B cell (primary cell): ENCODE data around the gene DENND4C. TPM values are rescaled to one million over a fixed set of nuclear protein-coding genes. Genes with fewer than 3 reads are reported as not detected.

Source experiments
- ATAC-seq: fragments of 200-7000 bp; cut with Tn5 transposase; one replicate; pipeline ENCODE4 v1.10.0; 2021; ENCODE audit warnings: low read depth, mild to moderate bottlenecking, moderate number of reproducible peaks, moderate library complexity
- CTCF ChIA-PET: fragments of 350-600 bp; sonication (Branson Sonifier 250); formaldehyde crosslinking; loops from one replicate; lab custom pipeline; 2021; ENCODE audit warnings: antibody characterized with exemption, inconsistent platforms; lab: Charles Lee
- POLR2A ChIA-PET: fragments of 350-600 bp; sonication (Branson Sonifier 250); formaldehyde crosslinking; loops from one replicate; lab custom pipeline; 2021; ENCODE audit warnings: antibody characterized with exemption; lab: Charles Lee
- DNase-seq: peaks from one replicate; pipeline ENCODE4 v3.0.0; 2013
- H2AFZ ChIP-seq: 2 replicates; pipeline ENCODE4 v1.6.1; 2012; ENCODE audit warnings: mild to moderate bottlenecking, low read depth, low read length; ENCODE audit not compliant: insufficient read depth, poor library complexity, severe bottlenecking
- H3K27ac ChIP-seq, 2 donors: 1 replicate in 1 of 2; 2 replicates in 1 of 2; pipeline ENCODE4 v1.5.1; 2012 to 2013; ENCODE audit warnings: low read length in 2 of 2, mild to moderate bottlenecking in 2 of 2, moderate library complexity in 1 of 2
- H3K27me3 ChIP-seq, 4 experiments: fragments of 200-600 bp in 1 of 4; sonication (generic) in 1 of 4; replicated peaks in 1 of 4; 1 replicate in 2 of 4; 2 replicates in 2 of 4; pipeline versions ENCODE4 v1.6.1 to v1.7.0; 2013 to 2016; ENCODE audit warnings: low read length in 3 of 4, mild to moderate bottlenecking in 2 of 4, mixed read lengths in 1 of 4, moderate library complexity in 1 of 4; ENCODE audit not compliant: insufficient read depth in 4 of 4, control insufficient read depth in 3 of 4; ENCODE audit errors: control extremely low read depth in 1 of 4
- H3K36me3 ChIP-seq, 2 experiments: replicated peaks in 1 of 2; 1 replicate in 1 of 2; 2 replicates in 1 of 2; pipeline versions ENCODE4 v1.6.1 to v1.7.1; 2013; ENCODE audit warnings: low read length in 1 of 2; ENCODE audit not compliant: insufficient read depth in 2 of 2, control insufficient read depth in 1 of 2; ENCODE audit errors: control extremely low read depth in 1 of 2, extremely low read depth in 1 of 2
- H3K4me1 ChIP-seq, 2 donors: fragments of 200-600 bp in 1 of 2; sonication (generic) in 1 of 2; 1 replicate in 1 of 2; 2 replicates in 1 of 2; pipeline versions ENCODE4 v1.5.1 to v1.6.1; 2013 to 2017; ENCODE audit warnings: low read length in 2 of 2; ENCODE audit not compliant: control insufficient read depth in 2 of 2, insufficient read depth in 2 of 2
- H3K4me2 ChIP-seq: replicated peaks from 2 replicates; pipeline ENCODE3; 2012; ENCODE audit warnings: mild to moderate bottlenecking, low read depth, low read length; ENCODE audit not compliant: poor library complexity, severe bottlenecking
- H3K4me3 ChIP-seq, 5 experiments: fragments of 200-600 bp in 1 of 5; sonication (generic) in 1 of 5; 1 replicate in 3 of 5; 2 replicates in 2 of 5; pipeline versions ENCODE4 v1.5.1 to v1.7.0; 2011 to 2016; ENCODE audit warnings: low read length in 4 of 5, mild to moderate bottlenecking in 4 of 5, low read depth in 2 of 5, control low read depth in 1 of 5, moderate library complexity in 1 of 5; ENCODE audit not compliant: insufficient read depth in 1 of 5; ENCODE audit errors: control extremely low read depth in 1 of 5, extremely low read depth in 1 of 5
- H3K79me2 ChIP-seq: fragments of 200-600 bp; sonication (generic); one replicate; pipeline ENCODE4 v1.6.0; 2016; ENCODE audit warnings: low read length; ENCODE audit not compliant: control insufficient read depth, insufficient read depth
- H3K9ac ChIP-seq: fragments of 200-600 bp; sonication (generic); 2 replicates; pipeline ENCODE4 v1.6.1; 2017; ENCODE audit warnings: mild to moderate bottlenecking, low read length, moderate library complexity
- H3K9me3 ChIP-seq, 3 donors: one replicate each; pipeline versions ENCODE4 v1.6.1 to v1.7.1; 2013; ENCODE audit warnings: low read length in 2 of 3; ENCODE audit not compliant: control insufficient read depth in 2 of 3, insufficient read depth in 1 of 3; ENCODE audit errors: control extremely low read depth in 1 of 3
- H4K20me1 ChIP-seq: 2 replicates; pipeline ENCODE4 v1.6.0; 2012; ENCODE audit warnings: mild to moderate bottlenecking, low read length; ENCODE audit not compliant: insufficient read depth, control insufficient read depth, poor library complexity, severe bottlenecking
- H3K27ac Mint-ChIP-seq: one replicate; pipeline ENCODE4 v1.8.0; 2021; ENCODE audit warnings: mixed read lengths
- H3K27me3 Mint-ChIP-seq: one replicate; pipeline ENCODE4 v1.8.0; 2021; ENCODE audit warnings: mixed read lengths
- H3K4me1 Mint-ChIP-seq: one replicate; pipeline ENCODE4 v1.8.0; 2021; ENCODE audit warnings: mixed read lengths
- H3K4me3 Mint-ChIP-seq: one replicate; pipeline ENCODE4 v1.8.0; 2021; ENCODE audit warnings: mixed read lengths
- H3K9me3 Mint-ChIP-seq: one replicate; pipeline ENCODE4 v1.8.0; 2022; ENCODE audit warnings: mixed read lengths; ENCODE audit not compliant: insufficient read depth
- CTCF ChIP-seq: fragments of 200-600 bp; IDR thresholded peaks from one replicate; pipeline ENCODE4 v1.8.0; 2022; ENCODE audit warnings: antibody characterized with exemption, mild to moderate bottlenecking
- EZH2 ChIP-seq: IDR thresholded peaks from 2 replicates; pipeline ENCODE4 v1.6.1; 2012; ENCODE audit warnings: borderline replicate concordance, low read depth, mild to moderate bottlenecking, moderate library complexity, low read length; ENCODE audit not compliant: insufficient read depth, poor library complexity, severe bottlenecking
- WGBS: methylation state at CpG from one replicate; pipeline ENCODE4 v1.1.5; 2013; ENCODE audit warnings: missing lambda C conversion rate; ENCODE audit not compliant: insufficient coverage; 5-methylcytosine and 5-hydroxymethylcytosine counted together
- intact Hi-C: fragments of 100-400 bp; cut with micrococcal nuclease; formaldehyde crosslinking; loops from one replicate; pipeline ENCODE4 v1.10.0; 2022
- polyA plus RNA-seq: library from polyadenylated mRNA; depleted of rRNA; stranded (reverse); fragments of >200 nt; gene quantifications from 2 replicates; pipeline ENCODE4 v1.2.3, GENCODE V29; 2012
- total RNA-seq, 2 donors: library from RNA; stranded (reverse); fragments of 120-200 nt in 1 of 2; gene quantifications; 1 replicate in 1 of 2; 2 replicates in 1 of 2; pipeline versions ENCODE4 v1.2.3 to v1.2.4, GENCODE V29; 2013 to 2022

The DENND4C gene
- total and polyA plus RNA-seq, 2 donors (not counting 1 experiment from before 2014, with no cell fraction given), result 9.9 to 52.4 TPM

GRCh38 chr9:19198406-19198805 is 32.1 kb upstream of the DENND4C start:
- DNase-seq (no peak), ATAC-seq (no peak)
- POLR2A ChIA-PET, result no interaction called here
- Mint-ChIP-seq H3K4me1 (no peaks in the 10 kb centered on the region), H3K27ac (no peak overlapping the region), H3K9me3 (no peaks in the 10 kb centered on the region), H3K27me3 (peaks cover 7% of the 10 kb centered on the region), H3K4me3 (no peak overlapping the region)
- Histone ChIP-seq H2AFZ (no peak overlapping the region), H3K27me3 (no peaks in the 10 kb centered on the region), H3K79me2 (no peaks in the 10 kb centered on the region), H3K9ac (no peak overlapping the region), H3K9me3 (no peaks in the 10 kb centered on the region), H3K27ac (no peak overlapping the region), H3K4me3 (no peak overlapping the region), H3K36me3 (no peaks in the 10 kb centered on the region), H3K4me1 (no peaks in the 10 kb centered on the region), H4K20me1 (no peaks in the 10 kb centered on the region), H3K4me2 (no peak overlapping the region)
- intact Hi-C loops, result no loop called here
- CTCF ChIA-PET, result interaction anchor here (1.2 kb wide), 1 partner anchor 113 kb away, joined by 3 read pairs; no protein-coding TSS in a partner anchor
- TF ChIP-seq CTCF, result no peak
- TF ChIP-seq EZH2, result no peak
- WGBS, result no CpG with 5 or more reads among the region's 1 CpG

GRCh38 chr9:19199012-19199411 is 31.5 kb upstream of the DENND4C start:
- H3K9ac ChIP-seq, result no peak overlapping the region
- TF ChIP-seq CTCF, result no peak
- no peak for TF ChIP-seq EZH2
- DNase-seq (no peak), ATAC-seq (no peak)
- H4K20me1 ChIP-seq, result no peaks in the 10 kb centered on the region
- H3K9me3 ChIP-seq, result no peaks in the 10 kb centered on the region
- no peaks in the 10 kb centered on the region for H3K36me3 ChIP-seq
- Mint-ChIP-seq H3K9me3 (no peaks in the 10 kb centered on the region), H3K4me1 (no peaks in the 10 kb centered on the region), H3K4me3 (no peak overlapping the region), H3K27me3 (peaks cover 7% of the 10 kb centered on the region), H3K27ac (no peak overlapping the region)
- no peaks in the 10 kb centered on the region for H3K27me3 ChIP-seq
- H3K27ac ChIP-seq, result no peak overlapping the region
- no peaks in the 10 kb centered on the region for H3K4me1 ChIP-seq
- no peak overlapping the region for H2AFZ ChIP-seq
- POLR2A ChIA-PET, result no interaction called here
- no peak overlapping the region for H3K4me3 ChIP-seq
- no peak overlapping the region for H3K4me2 ChIP-seq
- CTCF ChIA-PET, result interaction anchor here (1.2 kb wide), 1 partner anchor 113 kb away, joined by 3 read pairs; no protein-coding TSS in a partner anchor
- intact Hi-C loops, result no loop called here
- H3K79me2 ChIP-seq, result no peaks in the 10 kb centered on the region
- no CpG with 5 or more reads among the region's 2 CpGs for WGBS
